Thyroid gland (tissue), 4 donors: ENCODE data around the gene PNP.

Experiments used
- CTCF ChIP-seq, 6 experiments: fragments of 200-600 bp in 3 of 6; fragments of 450-650 bp in 3 of 6; sonication (generic) in 3 of 6; IDR thresholded peaks; one replicate each; pipeline ENCODE4 v1.5.1; 2016 to 2019; ENCODE audit warnings: antibody characterized with exemption in 6 of 6, mild to moderate bottlenecking in 2 of 6, inconsistent platforms in 1 of 6, moderate library complexity in 1 of 6
- POLR2A ChIP-seq, 2 donors: fragments of 450-650 bp; IDR thresholded peaks; one replicate each; pipeline ENCODE4 v1.6.1; 2017; ENCODE audit warnings: antibody characterized with exemption in 2 of 2, mild to moderate bottlenecking in 2 of 2, moderate library complexity in 1 of 2

GRCh38 chr14:20460458-20461224 is 8.6 kb upstream of the PNP start:
- no peak for TF ChIP-seq POLR2A (IDR thresholded peaks at IDR 0.05)
- no peak for TF ChIP-seq CTCF (IDR thresholded peaks at IDR 0.05)
